H1 (cell line): ENCODE data around the gene ZMYND10. TPM values are rescaled to one million over a fixed set of nuclear protein-coding genes. Genes with fewer than 3 reads are reported as not detected.

ENCODE experiments used
- CTCF ChIA-PET: fragments of 300-600 bp; sonication (Branson Sonifier 250); formaldehyde crosslinking; loops from one replicate; lab custom pipeline; 2021; ENCODE audit not compliant: partially characterized antibody; lab: Charles Lee
- POLR2A ChIA-PET: fragments of 300-600 bp; sonication (Branson Sonifier 250); formaldehyde crosslinking; loops from one replicate; lab custom pipeline; 2021; ENCODE audit warnings: inconsistent platforms; ENCODE audit not compliant: partially characterized antibody; lab: Charles Lee
- DNase-seq, 2 experiments: peaks; one replicate each; pipeline versions ENCODE4 v3.0.0 to v3.0.0-alpha.2; 2010 to 2022; ENCODE audit warnings: low spot score in 2 of 2, low read depth in 1 of 2, mixed read lengths in 1 of 2
- FAIRE-seq: peaks from 2 replicates; lab custom pipeline; 2011; peaks lifted over from hg19 to GRCh38; lab: Jason Lieb, UNC
- H2AFZ ChIP-seq: 2 replicates; pipeline ENCODE4 v1.8.1; 2012; ENCODE audit warnings: low read length, inconsistent platforms
- H2AK5ac ChIP-seq: 2 replicates; pipeline ENCODE4 v1.6.1; 2013; ENCODE audit warnings: low read depth, low read length
- H2BK120ac ChIP-seq: replicated peaks from 2 replicates; pipeline ENCODE3; 2013; ENCODE audit warnings: low read depth, low read length, inconsistent platforms
- H2BK12ac ChIP-seq: 2 replicates; pipeline ENCODE4 v1.6.1; 2013; ENCODE audit warnings: low read depth, low read length
- H2BK15ac ChIP-seq: 2 replicates; pipeline ENCODE4 v1.6.1; 2013; ENCODE audit warnings: low read length
- H2BK20ac ChIP-seq: 2 replicates; pipeline ENCODE4 v1.6.1; 2013; ENCODE audit warnings: low read length
- H2BK5ac ChIP-seq: 2 replicates; pipeline ENCODE4 v1.6.1; 2013; ENCODE audit warnings: low read depth, low read length
- H3K14ac ChIP-seq: 2 replicates; pipeline ENCODE4 v1.6.1; 2013; ENCODE audit warnings: inconsistent platforms; ENCODE audit not compliant: insufficient read length
- H3K18ac ChIP-seq: 2 replicates; pipeline ENCODE4 v1.6.1; 2013; ENCODE audit warnings: low read length; ENCODE audit errors: extremely low read depth
- H3K23ac ChIP-seq: 2 replicates; pipeline ENCODE4 v1.6.1; 2013; ENCODE audit warnings: inconsistent platforms; ENCODE audit not compliant: insufficient read length
- H3K23me2 ChIP-seq: 2 replicates; pipeline ENCODE4 v1.6.1; 2013; ENCODE audit warnings: low read depth, low read length
- H3K27ac ChIP-seq: 2 replicates; pipeline ENCODE4 v1.6.1; 2011; ENCODE audit warnings: low read depth, low read length, inconsistent platforms
- H3K27me3 ChIP-seq, 4 experiments: replicated peaks in 1 of 4; 1 replicate in 1 of 4; 2 replicates in 3 of 4; pipeline versions ENCODE4 v1.6.1 to v1.8.1; 2011 to 2013; ENCODE audit warnings: low read length in 3 of 4, mild to moderate bottlenecking in 3 of 4, inconsistent platforms in 2 of 4, mixed read lengths in 2 of 4, moderate library complexity in 1 of 4; ENCODE audit not compliant: control insufficient read depth in 3 of 4, insufficient read depth in 3 of 4; ENCODE audit errors: extremely low read depth in 1 of 4
- H3K36me3 ChIP-seq, 4 experiments: 2 replicates each; pipeline versions ENCODE4 v1.6.1 to v1.8.1; 2011 to 2013; ENCODE audit warnings: mild to moderate bottlenecking in 4 of 4, low read length in 3 of 4, moderate library complexity in 2 of 4, control low read depth in 1 of 4, inconsistent platforms in 1 of 4; ENCODE audit not compliant: insufficient read depth in 4 of 4, control insufficient read depth in 2 of 4
- H3K4ac ChIP-seq: replicated peaks from 2 replicates; pipeline ENCODE3; 2013; ENCODE audit warnings: low read length, low read depth, mixed read lengths, inconsistent platforms; ENCODE audit not compliant: insufficient read length
- H3K4me1 ChIP-seq, 4 experiments: replicated peaks in 1 of 4; 1 replicate in 1 of 4; 2 replicates in 3 of 4; pipeline versions ENCODE4 v1.6.1 to v1.8.1; 2011 to 2013; ENCODE audit warnings: low read length in 3 of 4, inconsistent platforms in 2 of 4, mixed read lengths in 1 of 4; ENCODE audit not compliant: insufficient read depth in 4 of 4, control insufficient read depth in 3 of 4
- H3K4me2 ChIP-seq, 2 experiments: 2 replicates each; pipeline versions ENCODE4 v1.6.1 to v1.8.1; 2011 to 2013; ENCODE audit warnings: low read depth in 2 of 2, low read length in 2 of 2, control low read depth in 1 of 2, inconsistent platforms in 1 of 2, mild to moderate bottlenecking in 1 of 2; ENCODE audit not compliant: insufficient read depth in 1 of 2
- H3K4me3 ChIP-seq, 4 experiments: fragments of 200-600, 300-600 bp in 1 of 4; sonication (generic), shearing (Covaris generic), sonication (Bioruptor Twin) in 1 of 4; 2 replicates each; pipeline versions ENCODE4 v1.5.1 to v1.8.1; 2011 to 2016; ENCODE audit warnings: low read length in 4 of 4, low read depth in 3 of 4, control low read depth in 2 of 4, inconsistent platforms in 2 of 4, mild to moderate bottlenecking in 2 of 4, mixed read lengths in 1 of 4, moderate library complexity in 1 of 4; ENCODE audit not compliant: insufficient read depth in 2 of 4; ENCODE audit errors: extremely low read depth in 1 of 4
- H3K56ac ChIP-seq: replicated peaks from 2 replicates; pipeline ENCODE3; 2013; ENCODE audit warnings: low read depth, mild to moderate bottlenecking, mixed read lengths, low read length, inconsistent platforms; ENCODE audit not compliant: insufficient read length
- H3K79me1 ChIP-seq: 2 replicates; pipeline ENCODE4 v1.6.1; 2013; ENCODE audit warnings: low read depth, low read length, control low read depth
- H3K79me2 ChIP-seq, 2 experiments: 2 replicates each; pipeline versions ENCODE4 v1.6.1 to v1.8.1; 2012 to 2013; ENCODE audit warnings: low read length in 2 of 2, mild to moderate bottlenecking in 2 of 2, inconsistent platforms in 1 of 2; ENCODE audit not compliant: insufficient read depth in 2 of 2, control insufficient read depth in 1 of 2
- H3K9ac ChIP-seq, 4 experiments: replicated peaks in 1 of 4; 1 replicate in 1 of 4; 2 replicates in 3 of 4; pipeline versions ENCODE4 v1.6.1 to v1.8.1; 2011 to 2013; ENCODE audit warnings: low read depth in 3 of 4, low read length in 3 of 4, control low read depth in 2 of 4, mild to moderate bottlenecking in 2 of 4, moderate library complexity in 2 of 4, inconsistent platforms in 1 of 4; ENCODE audit errors: extremely low read depth in 1 of 4
- H3K9me3 ChIP-seq, 2 experiments: 2 replicates each; pipeline versions ENCODE4 v1.6.1 to v1.8.1; 2012 to 2013; ENCODE audit warnings: mild to moderate bottlenecking in 2 of 2, moderate library complexity in 2 of 2, control low read depth in 1 of 2, inconsistent platforms in 1 of 2, low read depth in 1 of 2, low read length in 1 of 2, mixed read lengths in 1 of 2; ENCODE audit not compliant: insufficient read depth in 2 of 2
- H4K20me1 ChIP-seq, 2 experiments: replicated peaks in 1 of 2; 2 replicates each; pipeline versions ENCODE3 to v1.8.1; 2011 to 2013; ENCODE audit warnings: inconsistent platforms in 2 of 2, low read length in 2 of 2, mild to moderate bottlenecking in 1 of 2; ENCODE audit not compliant: insufficient read depth in 2 of 2, control insufficient read depth in 1 of 2
- H4K5ac ChIP-seq: 2 replicates; pipeline ENCODE4 v1.6.1; 2013; ENCODE audit warnings: low read length, low read depth, mixed read lengths, inconsistent platforms; ENCODE audit not compliant: insufficient read length
- H4K8ac ChIP-seq: 2 replicates; pipeline ENCODE4 v1.8.0; 2013; ENCODE audit warnings: mild to moderate bottlenecking, moderate library complexity, low read length, inconsistent platforms; ENCODE audit not compliant: insufficient read depth; ENCODE audit errors: extremely low read depth
- H4K91ac ChIP-seq: replicated peaks from 2 replicates; pipeline ENCODE3; 2013; ENCODE audit warnings: low read length, mixed read lengths, inconsistent platforms; ENCODE audit not compliant: insufficient read length
- ATF2 ChIP-seq: IDR thresholded peaks from 2 replicates; pipeline ENCODE4 v1.6.1; 2012; ENCODE audit warnings: low read length, inconsistent platforms
- ATF3 ChIP-seq: IDR thresholded peaks from 2 replicates; pipeline ENCODE4 v1.6.1; 2011; ENCODE audit warnings: low read depth, mild to moderate bottlenecking, low read length; ENCODE audit not compliant: insufficient read depth
- HDAC2 ChIP-seq, 2 experiments: fragments of 300-600 bp in 1 of 2; sonication (generic) in 1 of 2; IDR thresholded peaks; 2 replicates each; pipeline ENCODE4 v1.6.1; 2011 to 2012; ENCODE audit warnings: low read depth in 2 of 2, low read length in 2 of 2, mild to moderate bottlenecking in 2 of 2, moderate library complexity in 2 of 2, borderline replicate concordance in 1 of 2, inconsistent platforms in 1 of 2
- WGBS, 2 experiments: shearing (Covaris generic) in 1 of 2; methylation state at CpG; one replicate each; pipeline versions ENCODE4 v1.1.6 to v1.1.7; 2013 to 2015; ENCODE audit warnings: low lambda C conversion rate in 2 of 2, mixed read lengths in 2 of 2, inconsistent platforms in 1 of 2, low coverage in 1 of 2, missing lambda C conversion rate in 1 of 2; ENCODE audit not compliant: insufficient replicate concordance in 2 of 2, insufficient coverage in 1 of 2, insufficient read length in 1 of 2; ENCODE audit errors: extremely low coverage in 1 of 2, missing lambda C conversion rate in 1 of 2; 5-methylcytosine and 5-hydroxymethylcytosine counted together
- polyA plus RNA-seq, 7 experiments: library from polyadenylated mRNA; depleted of rRNA in 3 of 7; stranded (reverse) in 5 of 7; unstranded in 2 of 7; fragments of >200 nt in 5 of 7; fragments of 200-250 nt in 2 of 7; gene quantifications; 1 replicate in 5 of 7; 2 replicates in 1 of 7; 4 replicates in 1 of 7; pipeline versions ENCODE4 v1.2.1 to v1.2.3, GENCODE V29; 2011 to 2013; ENCODE audit warnings: missing spikeins in 2 of 7, mixed read lengths in 2 of 7
- total RNA-seq: library from RNA; stranded (reverse); fragmentation: NEBNext Ultra II Directional; extraction: Animal tissue kit (Norgen Biotek cat#: 25700); gene quantifications from 2 replicates; pipeline ENCODE4 v1.2.1, GENCODE V29; 2021

The ZMYND10 gene
- total and polyA plus RNA-seq, 2 of the 8 experiments (the other 6 are each of a cell fraction or from before 2014, with no cell fraction given) = 0.56 to 0.79 TPM

- Histone ChIP-seq H3K27me3 (no peaks in the 10 kb centered on the region; a peak in 1 of 7 replicates), H2BK15ac (no peak overlapping the region), H3K23me2 (no peaks in the 10 kb centered on the region), H4K8ac (peak overlapping the region; percentile 11), H3K36me3 (no peaks in the 10 kb centered on the region), H3K14ac (no peak overlapping the region), H2BK120ac (no peak overlapping the region), H2AK5ac (no peak overlapping the region), H2BK20ac (no peak overlapping the region), H3K4me2 (no peak overlapping the region), H3K79me1 (no peaks in the 10 kb centered on the region), H3K4ac (no peak overlapping the region), H3K4me3 (no peak overlapping the region), H2BK5ac (no peak overlapping the region), H4K91ac (no peak overlapping the region), H4K20me1 (peaks cover 3 to 4% of the 10 kb centered on the region in 2 experiments), H2AFZ (no peak overlapping the region), H3K9me3 (no peaks in the 10 kb centered on the region), H3K18ac (no peak overlapping the region), H4K5ac (no peak overlapping the region), H3K23ac (no peak overlapping the region), H3K56ac (no peak overlapping the region), H3K9ac (no peak overlapping the region), H3K79me2 (no peaks in the 10 kb centered on the region), H2BK12ac (no peak overlapping the region), H3K4me1 (peaks cover 0 to 2% (median under 1%) of the 10 kb centered on the region in 4 experiments; a peak in 2 of 7 replicates), H3K27ac (no peak overlapping the region)
- TF ChIP-seq HDAC2 (IDR thresholded peaks at IDR 0.05; ENCODE audit: borderline replicate concordance in 1 of 2, low read depth in 2 of 2, low read length in 2 of 2) (no peak), ATF3 (no peak), ATF2 (no peak)
- no peak for FAIRE-seq
- DNase-seq = no peak
- 76% methylated on average over 5 of the region's 5 CpGs; no CpG with 5 or more reads in 1 of the 2 experiments for WGBS, 2 experiments
- ChIA-PET CTCF (interaction anchor here (0.6 to 9.3 kb wide), 11 partner anchors 11 to 162 kb away, joined by 3 to 136 read pairs (median 4); partner anchors contain the start of genes CYB561D2, NPRL2 and ZMYND10), POLR2A (interaction anchor here (1.4 to 1.5 kb wide), 2 partner anchors 17 to 152 kb away, joined by 3 read pairs; no protein-coding TSS in a partner anchor)
These were observed 46.7 kb upstream of the ZMYND10 start for GRCh38 chr3:50392101-50392715.
